Tibial artery (tissue), 4 donors: ENCODE results near the gene AMIGO2.
"Not testable (repeated sequence)": the region's sequence is repeated elsewhere in the genome, so short reads cannot be mapped to it uniquely, and the experiment has no call there.

Source experiments
- DNase-seq, 2 donors: peaks; one replicate each; pipeline ENCODE4 v3.0.0-alpha.2; 2019
- H3K27ac ChIP-seq, 2 donors: fragments of 200-600 bp; sonication (generic) in 1 of 2; 1 replicate in 1 of 2; 2 replicates in 1 of 2; pipeline ENCODE4 v1.5.1; 2018 to 2019; ENCODE audit warnings: mild to moderate bottlenecking in 1 of 2
- H3K27me3 ChIP-seq, 2 donors: fragments of 200-600 bp; sonication (generic) in 1 of 2; one replicate each; pipeline versions ENCODE4 v1.5.1 to v1.6.0; 2016 to 2019
- H3K36me3 ChIP-seq, 3 donors: fragments of 200-600 bp; sonication (generic) in 2 of 3; one replicate each; pipeline ENCODE4 v1.5.1; 2016 to 2019; ENCODE audit warnings: mild to moderate bottlenecking in 2 of 3
- H3K4me1 ChIP-seq, 4 donors: fragments of 200-600 bp; sonication (generic) in 2 of 4; 1 replicate in 3 of 4; 2 replicates in 1 of 4; pipeline ENCODE4 v1.5.1; 2016 to 2019
- H3K4me3 ChIP-seq, 2 donors: fragments of 200-600 bp; sonication (generic) in 1 of 2; 1 replicate in 1 of 2; 2 replicates in 1 of 2; pipeline ENCODE4 v1.5.1; 2018 to 2019; ENCODE audit warnings: mild to moderate bottlenecking in 2 of 2
- H3K9me3 ChIP-seq, 3 donors: fragments of 200-600 bp; sonication (generic) in 1 of 3; one replicate each; pipeline ENCODE4 v1.5.1; 2016 to 2019
- CTCF ChIP-seq, 2 experiments: fragments of 200-600 bp in 1 of 2; fragments of 450-650 bp in 1 of 2; IDR thresholded peaks; one replicate each; pipeline ENCODE4 v1.5.1; 2017 to 2019; ENCODE audit warnings: antibody characterized with exemption in 2 of 2, mild to moderate bottlenecking in 1 of 2, moderate library complexity in 1 of 2
- intact Hi-C: fragments of 100-400 bp; cut with DNase I; formaldehyde crosslinking; loops from one replicate; pipeline ENCODE4 v1.15.0; 2023; ENCODE audit warnings: low total_unique reads

The AMIGO2 gene

GRCh38 chr12:47121146-47121545 is 41.4 kb upstream of the AMIGO2 start:
- no peak for TF ChIP-seq CTCF (IDR thresholded peaks at IDR 0.05)

GRCh38 chr12:47120736-47121135 is 41.0 kb upstream of the AMIGO2 start:
- no peak for TF ChIP-seq CTCF (IDR thresholded peaks at IDR 0.05)
- DNase-seq = no peak
- Histone ChIP-seq H3K27ac (peak overlapping the region in 1 of 2 donors; percentile 52), H3K27me3 (no peaks in the 10 kb centered on the region), H3K4me1 (peaks cover 0 to 35% (median 0%) of the 10 kb centered on the region in 4 donors), H3K36me3 (peaks cover 0 to 9% (median 0%) of the 10 kb centered on the region in 3 donors), H3K4me3 (no peak overlapping the region), H3K9me3 (no peaks in the 10 kb centered on the region)
- intact Hi-C loops = no loop called here

More at GRCh38 chr12:47121146-47121545, 41.4 kb upstream of the AMIGO2 start:
- Histone ChIP-seq H3K9me3 (no peaks in the 10 kb centered on the region), H3K4me1 (peaks cover 0 to 35% (median 0%) of the 10 kb centered on the region in 4 donors), H3K4me3 (no peak overlapping the region), H3K27me3 (no peaks in the 10 kb centered on the region), H3K27ac (peak overlapping the region in 1 of 2 donors; percentile 52), H3K36me3 (peaks cover 0 to 9% (median 0%) of the 10 kb centered on the region in 3 donors)
- intact Hi-C loops = no loop called here
- no peak for DNase-seq

- DNase-seq, H3K27ac ChIP-seq, H3K27me3 ChIP-seq, H3K9me3 ChIP-seq, H3K36me3 ChIP-seq, intact Hi-C loops, H3K4me3 ChIP-seq: not testable (repeated sequence)
- H3K4me1 ChIP-seq = peaks cover 0 to 22% (median 0%) of the 10 kb centered on the region in 4 donors
Observed at GRCh38 chr12:47117305-47117704, 37.5 kb upstream of the AMIGO2 start.

- intact Hi-C loops = no loop called here
- Histone ChIP-seq H3K4me1 (peaks cover 0 to 7% (median 0%) of the 10 kb centered on the region in 4 donors), H3K36me3 (peaks cover 0 to 14% (median 5%) of the 10 kb centered on the region in 3 donors), H3K9me3 (no peaks in the 10 kb centered on the region), H3K27me3 (no peaks in the 10 kb centered on the region), H3K4me3 (no peak overlapping the region), H3K27ac (peak overlapping the region in 1 of 2 donors; percentile 3)
- DNase-seq = no peak
- TF ChIP-seq CTCF (IDR thresholded peaks at IDR 0.05) = no peak
Observed at GRCh38 chr12:47114481-47114892, 34.7 kb upstream of the AMIGO2 start.

- no peak for DNase-seq
- peaks cover 0 to 18% (median 11%) of the 10 kb centered on the region in 3 donors for H3K36me3 ChIP-seq
- H3K9me3 ChIP-seq = no peaks in the 10 kb centered on the region
- peaks cover 0 to 7% (median 0%) of the 10 kb centered on the region in 4 donors for H3K4me1 ChIP-seq
- intact Hi-C loops = no loop called here
- H3K27me3 ChIP-seq = no peaks in the 10 kb centered on the region
- TF ChIP-seq CTCF (IDR thresholded peaks at IDR 0.05) = no peak
- no peak overlapping the region for H3K4me3 ChIP-seq
- no peak overlapping the region for H3K27ac ChIP-seq
Observed at GRCh38 chr12:47112679-47113078, 32.9 kb upstream of the AMIGO2 start.

- Histone ChIP-seq H3K4me1 (peaks cover 0 to 7% (median under 1%) of the 10 kb centered on the region in 4 donors), H3K27me3 (no peaks in the 10 kb centered on the region), H3K4me3 (no peak overlapping the region), H3K36me3 (peaks cover 0 to 18% (median 11%) of the 10 kb centered on the region in 3 donors), H3K27ac (no peak overlapping the region), H3K9me3 (no peaks in the 10 kb centered on the region)
- no peak for DNase-seq
- intact Hi-C loops = no loop called here
- TF ChIP-seq CTCF (IDR thresholded peaks at IDR 0.05) = no peak
Observed at GRCh38 chr12:47111854-47112253, 32.1 kb upstream of the AMIGO2 start.
